Pancreas (tissue), 10 donors: ENCODE data around the gene EIF4E3. TPM values are rescaled to one million over a fixed set of nuclear protein-coding genes. Genes with fewer than 3 reads are reported as not detected.

Experiments
- ATAC-seq, 4 donors: fragments of 200-7000 bp; cut with Tn5 transposase; one replicate each; pipeline versions ENCODE4 v1.8.0 to v1.9.1; 2020; ENCODE audit warnings: mild to moderate bottlenecking in 4 of 4, moderate library complexity in 4 of 4
- DNase-seq, 6 donors: peaks; one replicate each; pipeline ENCODE4 v3.0.0-alpha.2; 2020
- FAIRE-seq: peaks from 2 replicates; lab custom pipeline; 2012; peaks lifted over from hg19 to GRCh38; lab: Jason Lieb, UNC
- H3K27ac ChIP-seq, 4 donors: fragments of 200-600 bp; sonication (generic); 1 replicate in 3 of 4; 2 replicates in 1 of 4; pipeline versions ENCODE4 v1.5.0 to v1.8.0; 2020
- H3K27me3 ChIP-seq, 4 donors: fragments of 200-600 bp; one replicate each; pipeline ENCODE4 v1.8.0; 2021
- H3K36me3 ChIP-seq, 3 donors: fragments of 200-600 bp; sonication (generic) in 1 of 3; one replicate each; pipeline versions ENCODE4 v1.5.0 to v1.8.0; 2020 to 2021
- H3K4me1 ChIP-seq, 3 donors: fragments of 200-600 bp; one replicate each; pipeline ENCODE4 v1.8.0; 2021
- H3K4me3 ChIP-seq, 4 donors: fragments of 200-600 bp; sonication (generic) in 2 of 4; one replicate each; pipeline versions ENCODE4 v1.5.0 to v1.8.0; 2020 to 2021
- H3K9me3 ChIP-seq, 4 donors: fragments of 200-600 bp; one replicate each; pipeline ENCODE4 v1.8.0; 2021
- CTCF ChIP-seq, 4 donors: fragments of 200-600 bp; sonication (generic) in 3 of 4; IDR thresholded peaks; one replicate each; pipeline versions ENCODE4 v1.5.0 to v1.8.0; 2021; ENCODE audit warnings: antibody characterized with exemption in 4 of 4
- WGBS, 2 donors: extraction: QIAGEN DNeasy Blood & Tissue Kit; methylation state at CpG; one replicate each; pipeline ENCODE4 v1.1.7; 2013; 5-methylcytosine and 5-hydroxymethylcytosine counted together
- intact Hi-C, 3 donors: fragments of 100-400 bp; cut with DNase I; formaldehyde crosslinking; loops; one replicate each; pipeline versions ENCODE4 v1.11.1 to v1.14.2; 2022
- polyA plus RNA-seq, 2 donors: library from polyadenylated mRNA; stranded (reverse); fragments of 200-250 nt; gene quantifications; one replicate each; pipeline ENCODE4 v1.2.3, GENCODE V29; 2013
- total RNA-seq, 6 donors: library from RNA; stranded (reverse); fragmentation: NEBNext Ultra II Directional in 4 of 6; extraction: Animal tissue kit (Norgen Biotek cat#: 25700) in 4 of 6; gene quantifications; one replicate each; pipeline versions ENCODE4 v1.2.1 to v1.2.4, GENCODE V29; 2021 to 2023
- donor health status: healthy with polysubstance abuse.
- donor health status: DM: no; HTN: no; CAD: no; lungs with moderate emphysema.
- donor health status: DM: no; HTN: no; CAD: no.
- donor health status: control.
- donor health status: control.
- donor health status: Bipolar disorder and iron deficiency.
- donor health status: DM: yes; HTN: yes; CAD: no.
- donor health status: DM: no; HTN: no; CAD: no.
- donor health status: DM: no; HTN: no; CAD: no.
- donor health status: DM: yes; HTN: yes; CAD: no.

EIF4E3 gene
- 10 to 100 TPM; 13.2 to 17.3 (median 14.8) TPM for total RNA-seq
- 1 to 10 TPM; 4.1 to 7.3 TPM for polyA plus RNA-seq

GRCh38 chr3:71725271-71725991, at the start of gene EIF4E3:
Gene EIF4E3 (minus strand): TSS chr3:71725402. CDS start chr3:71725367, 35 bp downstream.
- H3K27me3 ChIP-seq: no peaks in the 10 kb centered on the region
- no peaks in the 10 kb centered on the region for H3K9me3 ChIP-seq
- FAIRE-seq (no peak), DNase-seq (peak in 5 of 6 donors; percentile 26 to 81 (median 58)), ATAC-seq (peak; percentile 48 to 69 (median 66))
- intact Hi-C loops: no loop called here
- H3K4me1 ChIP-seq: peaks cover 0 to 13% (median 9%) of the 10 kb centered on the region in 3 donors
- H3K27ac ChIP-seq: peak within 1 kb of the TSS; percentile 55 to 76 (median 70)
- no peaks in the 10 kb centered on the region for H3K36me3 ChIP-seq
- no peak for TF ChIP-seq CTCF (IDR thresholded peaks at IDR 0.05)
- H3K4me3 ChIP-seq: peak within 1 kb of the TSS; percentile 83 to 90 (median 88)
- 2 to 5% methylated on average over 39 to 80 of the region's 80 CpGs for WGBS, 2 donors

- ATAC-seq (no peak), DNase-seq (no peak), FAIRE-seq (no peak)
- no peaks in the 10 kb centered on the region for H3K9me3 ChIP-seq
- no peaks in the 10 kb centered on the region for H3K27me3 ChIP-seq
- intact Hi-C loops: no loop called here
- H3K27ac ChIP-seq: no peak overlapping the region
- H3K36me3 ChIP-seq: no peaks in the 10 kb centered on the region
- no peak overlapping the region for H3K4me3 ChIP-seq
- WGBS, 2 donors: 31 to 33% methylated on average over 1 of the region's 1 CpG
- no peak for TF ChIP-seq CTCF (IDR thresholded peaks at IDR 0.05)
- no peaks in the 10 kb centered on the region for H3K4me1 ChIP-seq
Observed at GRCh38 chr3:71771884-71772283, 46.7 kb upstream of the EIF4E3 start.

- H3K4me3 ChIP-seq: no peak overlapping the region
Observed at GRCh38 chr3:71771126-71771525, 45.9 kb upstream of the EIF4E3 start.

GRCh38 chr3:71763426-71763825, 38.2 kb upstream of the EIF4E3 start:
- no peak for TF ChIP-seq CTCF (IDR thresholded peaks at IDR 0.05)
- DNase-seq (no peak), FAIRE-seq (no peak), ATAC-seq (no peak)
- intact Hi-C loops: no loop called here
- Histone ChIP-seq H3K27me3 (no peaks in the 10 kb centered on the region), H3K27ac (no peak overlapping the region), H3K4me1 (no peaks in the 10 kb centered on the region), H3K9me3 (no peaks in the 10 kb centered on the region), H3K4me3 (no peak overlapping the region), H3K36me3 (no peaks in the 10 kb centered on the region)
- WGBS, 2 donors: 70 to 79% methylated on average over 5 of the region's 5 CpGs

More at GRCh38 chr3:71771126-71771525, 45.9 kb upstream of the EIF4E3 start:
- no peak for TF ChIP-seq CTCF (IDR thresholded peaks at IDR 0.05)
- FAIRE-seq (no peak), ATAC-seq (no peak), DNase-seq (no peak)
- Histone ChIP-seq H3K4me1 (no peaks in the 10 kb centered on the region), H3K27me3 (no peaks in the 10 kb centered on the region), H3K36me3 (no peaks in the 10 kb centered on the region), H3K9me3 (no peaks in the 10 kb centered on the region), H3K27ac (no peak overlapping the region)
- WGBS, 2 donors: 53 to 57% methylated on average over 5 of the region's 5 CpGs
- intact Hi-C loops: no loop called here

- H3K9me3 ChIP-seq: no peaks in the 10 kb centered on the region
- no peak for DNase-seq
- H3K36me3 ChIP-seq: no peaks in the 10 kb centered on the region
- no peak for TF ChIP-seq CTCF (IDR thresholded peaks at IDR 0.05)
- 54 to 74% methylated on average over 1 of the region's 1 CpG for WGBS, 2 donors
- H3K27ac ChIP-seq: no peak overlapping the region
- no peak for FAIRE-seq
- no peak for ATAC-seq
- no peak overlapping the region for H3K4me3 ChIP-seq
- intact Hi-C loops: no loop called here
- H3K4me1 ChIP-seq: no peaks in the 10 kb centered on the region
- H3K27me3 ChIP-seq: no peaks in the 10 kb centered on the region
Observed at GRCh38 chr3:71760140-71760539, 34.9 kb upstream of the EIF4E3 start.
